SK-N-MC (cell line): Measurements from ENCODE around the gene DNAJB6.

ENCODE experiments used
- EZH2 ChIP-seq: fragments of 200-600 bp; sonication (generic); IDR thresholded peaks from one replicate; pipeline ENCODE4 v1.6.1; 2017; ENCODE audit warnings: antibody characterized with exemption
- FOXP2 ChIP-seq: optimal IDR thresholded peaks from 2 replicates; pipeline ENCODE3; 2011; ENCODE audit warnings: mild to moderate bottlenecking, moderate library complexity; ENCODE audit not compliant: insufficient read depth; ENCODE audit errors: extremely low read length, control extremely low read depth
- POLR2AphosphoS5 ChIP-seq: IDR thresholded peaks from 2 replicates; pipeline ENCODE4 v1.6.1; 2012; ENCODE audit warnings: mild to moderate bottlenecking, low read depth, low read length, borderline replicate concordance

- no peak for TF ChIP-seq FOXP2
- TF ChIP-seq EZH2 = no peak
- no peak for TF ChIP-seq POLR2AphosphoS5
Observed at GRCh38 chr7:157362729-157363128, 25.9 kb downstream of the DNAJB6 start.
